Right forelimb (tissue), 1 donor: ENCODE data around the gene NOP9.

Experiments used
- DNase-seq: peaks from one replicate; pipeline ENCODE4 v3.0.0-alpha.2; 2018

Gene NOP9

GRCh38 chr14:24299255-24300191 lies at the start of gene NOP9, which contains the start of gene DHRS1:
Gene NOP9 (plus strand): TSS chr14:24299850. CDS start chr14:24299955, 105 bp downstream.
Gene DHRS1 (minus strand): TSS chr14:24299780. CDS start chr14:24299106, 674 bp downstream.
- peak; percentile 96 for DNase-seq

GRCh38 chr14:24250354-24250753 lies 49.3 kb upstream of the NOP9 start:
- peak; percentile 33 for DNase-seq

GRCh38 chr14:24251880-24252288 lies 47.8 kb upstream of the NOP9 start:
- DNase-seq = peak; percentile 21

- no peak for DNase-seq
These were observed 47.1 kb upstream of the NOP9 start for GRCh38 chr14:24252289-24253124.

GRCh38 chr14:24253936-24254335 lies 45.7 kb upstream of the NOP9 start:
- no peak for DNase-seq

GRCh38 chr14:24254630-24255392 lies 44.8 kb upstream of the NOP9 start:
- DNase-seq = no peak

GRCh38 chr14:24255438-24255837 lies 44.2 kb upstream of the NOP9 start:
- DNase-seq = no peak

- no peak for DNase-seq
These were observed 43.5 kb upstream of the NOP9 start for GRCh38 chr14:24255931-24256711.

GRCh38 chr14:24256960-24257359 lies 42.7 kb upstream of the NOP9 start:
- no peak for DNase-seq

GRCh38 chr14:24258119-24258518 lies 41.5 kb upstream of the NOP9 start:
- no peak for DNase-seq

GRCh38 chr14:24258548-24259265 lies 40.9 kb upstream of the NOP9 start:
- DNase-seq = no peak

GRCh38 chr14:24259282-24260025 lies 40.2 kb upstream of the NOP9 start:
- peak; percentile 67 for DNase-seq

- no peak for DNase-seq
These were observed 39.4 kb upstream of the NOP9 start for GRCh38 chr14:24260026-24260779.

- DNase-seq = no peak
These were observed 38.9 kb upstream of the NOP9 start for GRCh38 chr14:24260780-24261157.

- no peak for DNase-seq
These were observed 38.2 kb upstream of the NOP9 start for GRCh38 chr14:24261256-24261968.

GRCh38 chr14:24261969-24262327 lies 37.7 kb upstream of the NOP9 start:
- no peak for DNase-seq

GRCh38 chr14:24262821-24263733 lies 36.6 kb upstream of the NOP9 start, which contains the start of gene TGM1:
Gene TGM1 (minus strand): TSS chr14:24263177. CDS start chr14:24262352, 825 bp downstream.
- DNase-seq = no peak

GRCh38 chr14:24263848-24264247 lies 35.8 kb upstream of the NOP9 start:
- no peak for DNase-seq
